HepG2 (cell line): ENCODE data around the gene SMARCB1. TPM values are rescaled to one million over a fixed set of nuclear protein-coding genes. Genes with fewer than 3 reads are reported as not detected.

Experiments used
- AKAP8 ChIP-seq: sonication (generic); formaldehyde crosslinking; IDR thresholded peaks from 2 replicates; pipeline ENCODE4 v1.5.1; 2020; ENCODE audit warnings: mild to moderate bottlenecking, missing genetic modification reagents
- GPN1 ChIP-seq: sonication (generic); formaldehyde crosslinking; IDR thresholded peaks from 2 replicates; pipeline ENCODE4 v1.5.1; 2020; ENCODE audit warnings: missing genetic modification reagents, borderline replicate concordance
- MAFG ChIP-seq: sonication (generic); formaldehyde crosslinking; IDR thresholded peaks from 2 replicates; pipeline ENCODE4 v1.5.1; 2020; ENCODE audit warnings: mild to moderate bottlenecking, missing genetic modification reagents
- MED1 ChIP-seq: sonication (generic); formaldehyde crosslinking; IDR thresholded peaks from 2 replicates; pipeline ENCODE4 v1.4.0; 2020; ENCODE audit warnings: missing genetic modification reagents
- MEIS1 ChIP-seq: sonication (generic); formaldehyde crosslinking; IDR thresholded peaks from 2 replicates; pipeline ENCODE4 v1.9.0; 2021; ENCODE audit warnings: mild to moderate bottlenecking, missing genetic modification reagents, moderate library complexity, borderline replicate concordance
- NFKBIZ ChIP-seq: IDR thresholded peaks from 2 replicates; pipeline ENCODE4 v1.6.1; 2018; ENCODE audit warnings: missing genetic modification reagents, missing compliant biosample characterization
- SIN3A ChIP-seq: IDR thresholded peaks from 2 replicates; pipeline ENCODE4 v1.6.1; 2011; ENCODE audit warnings: low read depth, mild to moderate bottlenecking, control low read depth, low read length, borderline replicate concordance
- SUZ12 ChIP-seq: fragments of 150-350 bp; IDR thresholded peaks from 2 replicates; pipeline ENCODE4 v1.6.1; 2014; ENCODE audit warnings: low read depth, low read length
- TAF1 ChIP-seq: sonication (generic); formaldehyde crosslinking; IDR thresholded peaks from 2 replicates; pipeline ENCODE4 v1.4.0; 2020; ENCODE audit warnings: missing genetic modification reagents
- TERF1 ChIP-seq: sonication (generic); formaldehyde crosslinking; IDR thresholded peaks from 2 replicates; pipeline ENCODE4 v1.8.0; 2022; ENCODE audit warnings: mild to moderate bottlenecking, missing genetic modification reagents, moderate library complexity
- ZBTB7B ChIP-seq: sonication (generic); formaldehyde crosslinking; IDR thresholded peaks from 2 replicates; pipeline ENCODE4 v1.4.0; 2020; ENCODE audit warnings: missing genetic modification reagents
- ZFP90 ChIP-seq: sonication (generic); formaldehyde crosslinking; IDR thresholded peaks from 2 replicates; pipeline ENCODE4 v1.8.0; 2022; ENCODE audit warnings: missing genetic modification reagents, mild to moderate bottlenecking, inconsistent platforms, borderline replicate concordance
- ZNF207 ChIP-seq: fragments of 450-650 bp; IDR thresholded peaks from 2 replicates; pipeline ENCODE4 v1.6.1; 2016; ENCODE audit warnings: antibody characterized with exemption, borderline replicate concordance
- ZNF331 ChIP-seq: sonication (generic); formaldehyde crosslinking; IDR thresholded peaks from 2 replicates; pipeline ENCODE4 v1.4.0; 2020; ENCODE audit warnings: missing genetic modification reagents
- ZNF343 ChIP-seq: sonication (generic); formaldehyde crosslinking; IDR thresholded peaks from 2 replicates; pipeline ENCODE4 v1.4.0; 2020; ENCODE audit warnings: mild to moderate bottlenecking, missing genetic modification reagents
- ZNF644 ChIP-seq: IDR thresholded peaks from 2 replicates; pipeline ENCODE4 v1.6.1; 2016; ENCODE audit warnings: low read depth
- ZNF800 ChIP-seq: sonication (generic); formaldehyde crosslinking; IDR thresholded peaks from 2 replicates; pipeline ENCODE4 v1.4.0; 2020; ENCODE audit warnings: missing genetic modification reagents
- ZNF83 ChIP-seq: sonication (generic); formaldehyde crosslinking; IDR thresholded peaks from 2 replicates; pipeline ENCODE4 v1.4.0; 2020; ENCODE audit warnings: missing genetic modification reagents, mild to moderate bottlenecking, borderline replicate concordance
- ZNF841 ChIP-seq: sonication (generic); formaldehyde crosslinking; IDR thresholded peaks from 2 replicates; pipeline ENCODE4 v1.8.1; 2023; ENCODE audit warnings: missing genetic modification reagents, borderline replicate concordance
- ZSCAN21 ChIP-seq: sonication (generic); formaldehyde crosslinking; IDR thresholded peaks from 2 replicates; pipeline ENCODE4 v1.8.0; 2022; ENCODE audit warnings: mild to moderate bottlenecking, missing genetic modification reagents, moderate library complexity, borderline replicate concordance
- ZSCAN31 ChIP-seq: sonication (generic); formaldehyde crosslinking; IDR thresholded peaks from 2 replicates; pipeline ENCODE4 v1.5.0; 2020; ENCODE audit warnings: low read depth, mild to moderate bottlenecking, missing genetic modification reagents
- polyA plus RNA-seq, 8 experiments: library from polyadenylated mRNA; depleted of rRNA in 3 of 8; stranded (reverse) in 7 of 8; unstranded in 1 of 8; fragments of >200 nt; fragmentation: Illumina TruSeq in 4 of 8; extraction: Trizol in 4 of 8; gene quantifications; 2 replicates each; pipeline versions ENCODE4 v1.2.1 to v1.2.3, GENCODE V29; 2011 to 2016; ENCODE audit warnings: low read depth in 4 of 8, missing spikeins in 1 of 8, mixed read lengths in 1 of 8; ENCODE audit not compliant: insufficient read depth in 1 of 8
- total RNA-seq, 5 experiments: library from RNA; depleted of rRNA; stranded (reverse); fragments of >200 nt; fragmentation: Illumina TruSeq; extraction: Trizol; gene quantifications; 2 replicates each; pipeline ENCODE4 v1.2.3, GENCODE V29; 2016; ENCODE audit warnings: low read depth in 1 of 5
- TF ChIP-seq, protein P1 (sequence below): IDR thresholded peaks from 2 replicates; pipeline ENCODE4 v1.6.1; 2018; ENCODE audit warnings: missing genetic modification reagents, mild to moderate bottlenecking, missing compliant biosample characterization
- TF ChIP-seq, protein P2 (sequence below): sonication (generic); formaldehyde crosslinking; IDR thresholded peaks from 2 replicates; pipeline ENCODE4 v1.4.0; 2020; ENCODE audit warnings: missing genetic modification reagents, mild to moderate bottlenecking, borderline replicate concordance

Gene SMARCB1
- total and polyA plus RNA-seq, 2 of the 13 experiments (the other 11 are each of a cell fraction or from before 2014, with no cell fraction given) = 74.0 to 166 TPM

DNA sequence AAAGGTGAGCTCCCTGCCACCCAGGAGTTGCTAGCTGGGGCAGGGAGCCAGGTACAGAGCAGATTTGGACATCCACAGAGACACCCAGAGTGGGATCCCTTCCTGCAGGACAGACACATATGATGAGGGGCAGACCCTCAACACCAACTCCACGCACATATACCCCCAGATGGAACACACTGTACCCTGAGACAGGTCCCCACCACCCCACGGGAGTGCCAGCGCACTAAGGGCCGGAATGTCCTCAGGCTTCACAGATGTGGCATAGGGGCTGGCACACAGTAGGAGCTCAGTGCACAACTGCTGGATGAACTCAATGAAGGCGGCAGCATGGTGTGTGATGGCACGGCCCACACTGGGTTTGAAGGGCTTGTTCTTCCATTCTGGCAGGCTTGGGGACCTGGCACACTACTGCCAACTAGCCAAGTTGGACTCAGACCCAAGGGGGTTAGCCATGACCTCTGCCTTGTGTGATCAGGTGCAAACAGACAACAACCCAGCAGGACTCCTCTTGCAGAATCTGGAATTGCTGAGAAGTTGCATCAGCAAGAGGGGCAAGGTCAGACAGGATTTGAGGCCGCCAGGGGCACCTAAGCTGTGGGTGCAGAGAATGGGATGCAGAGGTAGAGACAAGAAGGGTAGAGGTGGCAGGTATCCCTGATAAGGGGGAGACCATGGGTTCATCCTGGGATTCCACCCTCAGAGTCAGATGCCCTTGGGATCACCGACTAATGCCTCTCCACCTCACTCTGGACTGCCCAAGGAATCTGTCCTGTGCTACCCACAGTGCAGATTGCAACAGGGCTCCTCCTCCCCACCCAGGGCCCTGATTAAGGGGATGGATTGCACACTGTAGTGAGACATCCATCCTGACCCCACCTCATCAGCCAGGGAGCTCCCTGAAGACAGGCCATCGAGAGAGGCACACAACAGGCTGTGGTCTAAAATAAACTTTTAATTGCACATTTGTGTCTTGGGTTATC is 21.6 kb upstream of the SMARCB1 start (continued):
- no peak for TF ChIP-seq TERF1 (CRISPR knock-in tag)
- TF ChIP-seq NFKBIZ (CRISPR knock-in tag) = no peak
- TF ChIP-seq, protein P1, sequence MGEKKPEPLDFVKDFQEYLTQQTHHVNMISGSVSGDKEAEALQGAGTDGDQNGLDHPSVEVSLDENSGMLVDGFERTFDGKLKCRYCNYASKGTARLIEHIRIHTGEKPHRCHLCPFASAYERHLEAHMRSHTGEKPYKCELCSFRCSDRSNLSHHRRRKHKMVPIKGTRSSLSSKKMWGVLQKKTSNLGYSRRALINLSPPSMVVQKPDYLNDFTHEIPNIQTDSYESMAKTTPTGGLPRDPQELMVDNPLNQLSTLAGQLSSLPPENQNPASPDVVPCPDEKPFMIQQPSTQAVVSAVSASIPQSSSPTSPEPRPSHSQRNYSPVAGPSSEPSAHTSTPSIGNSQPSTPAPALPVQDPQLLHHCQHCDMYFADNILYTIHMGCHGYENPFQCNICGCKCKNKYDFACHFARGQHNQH (CRISPR knock-in tag) = no peak
- TF ChIP-seq ZNF343 (CRISPR knock-in tag) = no peak
- TF ChIP-seq TAF1 (CRISPR knock-in tag) = no peak
- TF ChIP-seq ZNF800 (CRISPR knock-in tag) = no peak
- TF ChIP-seq GPN1 (CRISPR knock-in tag) = no peak
- TF ChIP-seq ZBTB7B (CRISPR knock-in tag) = no peak
- TF ChIP-seq, protein P2, sequence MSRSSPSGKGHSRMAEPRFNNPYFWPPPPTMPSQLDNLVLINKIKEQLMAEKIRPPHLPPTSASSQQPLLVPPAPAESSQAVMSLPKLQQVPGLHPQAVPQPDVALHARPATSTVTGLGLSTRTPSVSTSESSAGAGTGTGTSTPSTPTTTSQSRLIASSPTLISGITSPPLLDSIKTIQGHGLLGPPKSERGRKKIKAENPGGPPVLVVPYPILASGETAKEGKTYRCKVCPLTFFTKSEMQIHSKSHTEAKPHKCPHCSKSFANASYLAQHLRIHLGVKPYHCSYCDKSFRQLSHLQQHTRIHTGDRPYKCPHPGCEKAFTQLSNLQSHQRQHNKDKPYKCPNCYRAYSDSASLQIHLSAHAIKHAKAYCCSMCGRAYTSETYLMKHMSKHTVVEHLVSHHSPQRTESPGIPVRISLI = no peak
- no peak for TF ChIP-seq ZSCAN31
- TF ChIP-seq ZNF644 = peak; percentile 59; the same call in 1 of the 2 replicates
- TF ChIP-seq SIN3A = peak; percentile 14; the same call in 1 of the 2 replicates
- no peak for TF ChIP-seq AKAP8 (CRISPR knock-in tag)
- TF ChIP-seq ZFP90 (CRISPR knock-in tag) = no peak
- no peak for TF ChIP-seq SUZ12
- TF ChIP-seq ZNF841 (CRISPR knock-in tag) = no peak
- TF ChIP-seq ZNF83 (CRISPR knock-in tag) = no peak
- TF ChIP-seq MAFG (CRISPR knock-in tag) = no peak
- TF ChIP-seq ZNF207 = no peak
- no peak for TF ChIP-seq MEIS1
- TF ChIP-seq ZNF331 (CRISPR knock-in tag) = peak; percentile 45; the same call in 1 of the 2 replicates
- TF ChIP-seq MED1 = peak; percentile 80
- TF ChIP-seq ZSCAN21 (CRISPR knock-in tag) = no peak
